Caco-2 (cell line): ENCODE data around the gene CFAP47. TPM values are rescaled to one million over a fixed set of nuclear protein-coding genes. Genes with fewer than 3 reads are reported as not detected.

Experiments used
- BruUV-seq: library from RNA; stranded (reverse); fragments of 400-500 nt; replicated peaks from 2 replicates; lab custom pipeline; 2021; lab: Mats Ljungman, UMichigan
- CTCF ChIA-PET: fragments of 300-600 bp; sonication (Branson Sonifier 250); formaldehyde crosslinking; loops from one replicate; lab custom pipeline; 2022; ENCODE audit warnings: antibody characterized with exemption; lab: Charles Lee
- POLR2A ChIA-PET: fragments of 300-600 bp; sonication (Branson Sonifier 250); formaldehyde crosslinking; loops from one replicate; lab custom pipeline; 2022; ENCODE audit warnings: antibody characterized with exemption; lab: Charles Lee
- DNase-seq, 2 experiments: peaks; one replicate each; pipeline versions ENCODE4 v3.0.0 to v3.0.0-alpha.2; 2020 to 2022
- H3K27me3 ChIP-seq: replicated peaks from 2 replicates; pipeline ENCODE4 v1.6.0; 2011; ENCODE audit warnings: low read length; ENCODE audit not compliant: control insufficient read depth, insufficient read depth
- H3K36me3 ChIP-seq: 2 replicates; pipeline ENCODE4 v1.5.1; 2011; ENCODE audit warnings: low read length; ENCODE audit not compliant: control insufficient read depth, insufficient read depth
- H3K4me1 ChIP-seq: fragments of 250-450 bp; sonication (Bioruptor Pico); 2 replicates; pipeline ENCODE4 v1.5.1; 2020; ENCODE audit warnings: mild to moderate bottlenecking
- H3K4me3 ChIP-seq: 2 replicates; pipeline ENCODE4 v1.5.1; 2011; ENCODE audit warnings: low read depth, mild to moderate bottlenecking, control low read depth, low read length
- H3K9me3 ChIP-seq: fragments of 250-450 bp; sonication (Bioruptor Pico); 2 replicates; pipeline ENCODE4 v1.5.1; 2020; ENCODE audit warnings: mild to moderate bottlenecking, moderate library complexity
- H3K27ac Mint-ChIP-seq: one replicate; pipeline ENCODE4 v1.8.0; 2022; ENCODE audit warnings: mixed read lengths; ENCODE audit not compliant: unreplicated experiment
- H3K27me3 Mint-ChIP-seq: one replicate; pipeline ENCODE4 v1.8.0; 2022; ENCODE audit warnings: mixed read lengths; ENCODE audit not compliant: insufficient read depth, unreplicated experiment
- H3K36me3 Mint-ChIP-seq: one replicate; pipeline ENCODE4 v1.8.0; 2022; ENCODE audit warnings: mild to moderate bottlenecking, mixed read lengths; ENCODE audit not compliant: insufficient read depth, unreplicated experiment
- H3K4me1 Mint-ChIP-seq: one replicate; pipeline ENCODE4 v1.8.0; 2022; ENCODE audit warnings: low read depth, mixed read lengths; ENCODE audit not compliant: unreplicated experiment
- H3K4me3 Mint-ChIP-seq: one replicate; pipeline ENCODE4 v1.8.0; 2022; ENCODE audit warnings: mild to moderate bottlenecking, moderate library complexity, mixed read lengths; ENCODE audit not compliant: unreplicated experiment
- H3K9me3 Mint-ChIP-seq: one replicate; pipeline ENCODE4 v1.8.0; 2022; ENCODE audit warnings: mixed read lengths; ENCODE audit not compliant: unreplicated experiment
- intact Hi-C: fragments of 100-400 bp; cut with micrococcal nuclease; formaldehyde crosslinking; loops from one replicate; pipeline ENCODE4 v1.10.0; 2022; ENCODE audit not compliant: unreplicated experiment
- total RNA-seq: library from RNA; stranded (reverse); gene quantifications from 2 replicates; pipeline ENCODE4 v1.2.3, GENCODE V29; 2022
- TF ChIP-seq, protein P1 (sequence below), 2 experiments: fragments of 200-600 bp in 1 of 2; IDR thresholded peaks; 1 replicate in 1 of 2; 2 replicates in 1 of 2; pipeline versions ENCODE4 v1.5.1 to v1.8.0; 2011 to 2022; ENCODE audit warnings: antibody characterized with exemption in 1 of 2, control low read depth in 1 of 2, inconsistent platforms in 1 of 2, low read depth in 1 of 2, low read length in 1 of 2, mild to moderate bottlenecking in 1 of 2, moderate library complexity in 1 of 2; ENCODE audit not compliant: insufficient read depth in 1 of 2, severe bottlenecking in 1 of 2, unreplicated experiment in 1 of 2

Gene CFAP47
- total RNA-seq, 1 experiment from 2014 or later, result 0.16 TPM

DNA sequence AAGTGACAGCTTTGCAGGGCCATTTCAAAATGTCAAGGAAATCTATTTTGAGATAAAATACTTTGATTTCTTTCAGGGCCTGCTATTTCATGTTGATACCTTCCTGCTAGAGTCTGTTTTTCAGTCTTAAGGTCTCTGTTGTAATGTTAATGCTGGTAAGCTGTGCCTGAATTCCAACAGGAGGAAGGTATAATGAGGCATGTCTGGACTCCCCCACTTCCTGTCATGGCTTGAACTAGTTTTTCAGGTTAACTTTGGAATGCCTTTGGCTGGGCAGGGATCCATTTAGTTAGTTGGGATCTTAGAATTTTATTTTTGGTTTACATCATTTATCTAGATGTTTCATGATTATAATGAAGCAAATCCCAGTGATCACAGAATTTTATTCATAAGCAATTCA, 279.0 kb downstream of the CFAP47 start:
- CTCF ChIA-PET, result no interaction called here
- no peaks in the 10 kb centered on the region for H3K27me3 Mint-ChIP-seq
- no TSS peak for BruUV-seq

DNA sequence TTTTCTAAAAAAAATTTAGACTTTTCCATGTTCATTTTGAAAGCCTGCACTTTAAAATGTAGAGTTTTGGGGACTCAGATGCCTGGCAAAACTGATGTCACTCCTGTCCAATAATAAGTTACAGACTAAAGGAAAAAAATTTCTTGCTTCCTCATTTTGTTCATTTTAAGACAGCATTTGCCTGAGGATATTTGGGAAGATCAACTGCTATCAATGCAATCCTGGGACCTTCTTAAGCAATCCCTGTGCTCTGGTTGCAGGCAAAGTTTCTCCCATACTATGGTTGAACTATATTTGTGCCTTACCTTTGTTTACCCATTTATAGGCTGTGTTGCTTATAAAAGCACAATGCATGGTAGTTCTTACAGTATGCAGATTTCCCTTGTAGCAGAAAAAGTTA, 280.4 kb downstream of the CFAP47 start:
- Mint-ChIP-seq H3K4me1 (no peaks in the 10 kb centered on the region), H3K36me3 (no peaks in the 10 kb centered on the region), H3K27me3 (no peaks in the 10 kb centered on the region), H3K9me3 (no peaks in the 10 kb centered on the region), H3K4me3 (no peak overlapping the region), H3K27ac (no peak overlapping the region)
- DNase-seq, result no peak
- Histone ChIP-seq H3K4me3 (no peak overlapping the region), H3K27me3 (no peaks in the 10 kb centered on the region), H3K36me3 (no peaks in the 10 kb centered on the region), H3K4me1 (no peaks in the 10 kb centered on the region), H3K9me3 (no peaks in the 10 kb centered on the region)
- intact Hi-C loops, result no loop called here
- no TSS peak for BruUV-seq
- ChIA-PET CTCF (no interaction called here), POLR2A (no interaction called here)
- TF ChIP-seq, protein P1, sequence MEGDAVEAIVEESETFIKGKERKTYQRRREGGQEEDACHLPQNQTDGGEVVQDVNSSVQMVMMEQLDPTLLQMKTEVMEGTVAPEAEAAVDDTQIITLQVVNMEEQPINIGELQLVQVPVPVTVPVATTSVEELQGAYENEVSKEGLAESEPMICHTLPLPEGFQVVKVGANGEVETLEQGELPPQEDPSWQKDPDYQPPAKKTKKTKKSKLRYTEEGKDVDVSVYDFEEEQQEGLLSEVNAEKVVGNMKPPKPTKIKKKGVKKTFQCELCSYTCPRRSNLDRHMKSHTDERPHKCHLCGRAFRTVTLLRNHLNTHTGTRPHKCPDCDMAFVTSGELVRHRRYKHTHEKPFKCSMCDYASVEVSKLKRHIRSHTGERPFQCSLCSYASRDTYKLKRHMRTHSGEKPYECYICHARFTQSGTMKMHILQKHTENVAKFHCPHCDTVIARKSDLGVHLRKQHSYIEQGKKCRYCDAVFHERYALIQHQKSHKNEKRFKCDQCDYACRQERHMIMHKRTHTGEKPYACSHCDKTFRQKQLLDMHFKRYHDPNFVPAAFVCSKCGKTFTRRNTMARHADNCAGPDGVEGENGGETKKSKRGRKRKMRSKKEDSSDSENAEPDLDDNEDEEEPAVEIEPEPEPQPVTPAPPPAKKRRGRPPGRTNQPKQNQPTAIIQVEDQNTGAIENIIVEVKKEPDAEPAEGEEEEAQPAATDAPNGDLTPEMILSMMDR (IDR thresholded peaks at IDR 0.05; ENCODE audit: insufficient read depth in 1 of 2, low read depth in 1 of 2, low read length in 1 of 2, severe bottlenecking in 1 of 2, unreplicated experiment in 1 of 2), result no peak

More for the DNA sequence above, 279.0 kb downstream of the CFAP47 start:
- H3K9me3 Mint-ChIP-seq, result no peaks in the 10 kb centered on the region
- no peaks in the 10 kb centered on the region for H3K27me3 ChIP-seq
- intact Hi-C loops, result no loop called here
- H3K4me3 Mint-ChIP-seq, result no peak overlapping the region
- H3K9me3 ChIP-seq, result no peaks in the 10 kb centered on the region
- no peaks in the 10 kb centered on the region for H3K4me1 Mint-ChIP-seq
- H3K36me3 ChIP-seq, result no peaks in the 10 kb centered on the region
- H3K4me3 ChIP-seq, result no peak overlapping the region
- no peak for DNase-seq
- H3K36me3 Mint-ChIP-seq, result no peaks in the 10 kb centered on the region
- TF ChIP-seq, protein P1 (IDR thresholded peaks at IDR 0.05; ENCODE audit: insufficient read depth in 1 of 2, low read depth in 1 of 2, low read length in 1 of 2, severe bottlenecking in 1 of 2, unreplicated experiment in 1 of 2), result no peak
- POLR2A ChIA-PET, result no interaction called here
- no peak overlapping the region for H3K27ac Mint-ChIP-seq
- no peaks in the 10 kb centered on the region for H3K4me1 ChIP-seq

DNA sequence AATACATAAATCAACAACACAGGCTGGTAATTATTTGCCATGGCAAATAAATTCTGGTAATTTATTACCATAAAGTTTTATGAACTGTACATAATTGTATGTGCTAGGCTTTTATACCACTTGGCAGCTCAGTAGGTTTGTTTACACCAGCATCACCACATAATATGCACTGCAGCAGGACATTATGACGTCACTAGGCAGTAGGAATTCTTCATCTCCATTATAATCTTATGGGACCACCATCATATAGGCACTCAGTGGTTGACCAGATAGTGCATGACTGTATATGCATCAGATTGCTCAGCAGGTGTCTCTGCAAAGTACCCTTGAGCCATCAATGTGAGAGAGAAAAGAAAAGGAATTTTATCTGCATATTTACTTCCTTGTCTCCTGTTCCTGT, 295.4 kb downstream of the CFAP47 start:
- ChIA-PET CTCF (no interaction called here), POLR2A (no interaction called here)
- H3K4me1 ChIP-seq, result peaks cover 4% of the 10 kb centered on the region; the same call in 1 of the 2 replicates
- H3K9me3 ChIP-seq, result no peaks in the 10 kb centered on the region
- H3K27me3 Mint-ChIP-seq, result no peaks in the 10 kb centered on the region
- TF ChIP-seq, protein P1 (IDR thresholded peaks at IDR 0.05; ENCODE audit: insufficient read depth in 1 of 2, low read depth in 1 of 2, low read length in 1 of 2, severe bottlenecking in 1 of 2, unreplicated experiment in 1 of 2), result no peak
- H3K4me1 Mint-ChIP-seq, result no peaks in the 10 kb centered on the region
- no TSS peak for BruUV-seq
- H3K36me3 Mint-ChIP-seq, result no peaks in the 10 kb centered on the region
- no peaks in the 10 kb centered on the region for H3K36me3 ChIP-seq
- intact Hi-C loops, result no loop called here
- H3K27me3 ChIP-seq, result no peaks in the 10 kb centered on the region
- no peak overlapping the region for H3K27ac Mint-ChIP-seq
- no peaks in the 10 kb centered on the region for H3K9me3 Mint-ChIP-seq
- no peak overlapping the region for H3K4me3 Mint-ChIP-seq
- no peak overlapping the region for H3K4me3 ChIP-seq
- DNase-seq, result no peak
